Stimulated activated CD4-positive, alpha-beta T cell treated with anti-CD3 and anti-CD28 coated beads, TNF-alpha, amount 100 ng/mL, for 24 hours (primary cell): ENCODE measurements around the gene PIP5K1C.

Experiments
- DNase-seq, 3 experiments: peaks; one replicate each; pipeline ENCODE4 v3.0.0-alpha.2; 2020; ENCODE audit warnings: low read depth in 3 of 3

Gene PIP5K1C

GRCh38 chr19:3693025-3693925 lies 7.0 kb downstream of the PIP5K1C start:
- DNase-seq: no peak

- peak in 1 of 3 experiments; percentile 40 for DNase-seq
These were observed 7.9 kb downstream of the PIP5K1C start for GRCh38 chr19:3692141-3693024.

- DNase-seq: no peak
These were observed 8.5 kb downstream of the PIP5K1C start for GRCh38 chr19:3691726-3692125.

GRCh38 chr19:3691372-3691716 lies 8.9 kb downstream of the PIP5K1C start:
- DNase-seq: no peak

- no peak for DNase-seq
These were observed 9.5 kb downstream of the PIP5K1C start for GRCh38 chr19:3690551-3691371.

- DNase-seq: no peak
These were observed 12.2 kb downstream of the PIP5K1C start for GRCh38 chr19:3687774-3688706.

GRCh38 chr19:3687393-3687773 lies 12.9 kb downstream of the PIP5K1C start:
- no peak for DNase-seq

GRCh38 chr19:3684817-3685410 lies 15.4 kb downstream of the PIP5K1C start:
- no peak for DNase-seq

GRCh38 chr19:3684054-3684816 lies 16.0 kb downstream of the PIP5K1C start:
- DNase-seq: no peak

GRCh38 chr19:3683405-3684053 lies 16.7 kb downstream of the PIP5K1C start:
- no peak for DNase-seq

GRCh38 chr19:3682741-3683404 lies 17.4 kb downstream of the PIP5K1C start:
- no peak for DNase-seq

- no peak for DNase-seq
These were observed 18.0 kb downstream of the PIP5K1C start for GRCh38 chr19:3682286-3682685.

GRCh38 chr19:3680939-3681338 lies 19.3 kb downstream of the PIP5K1C start:
- no peak for DNase-seq

- DNase-seq: no peak
These were observed 20.7 kb downstream of the PIP5K1C start for GRCh38 chr19:3679581-3679980.

GRCh38 chr19:3679138-3679537 lies 21.1 kb downstream of the PIP5K1C start:
- no peak for DNase-seq

GRCh38 chr19:3678188-3678587 lies 22.1 kb downstream of the PIP5K1C start:
- no peak for DNase-seq

GRCh38 chr19:3674784-3675543 lies 25.3 kb downstream of the PIP5K1C start:
- no peak for DNase-seq
